ENCODE measurements around the gene PHLDA1. TPM values are rescaled to one million over a fixed set of nuclear protein-coding genes. Genes with fewer than 3 reads are reported as not detected.

Gene PHLDA1
- total and polyA plus RNA-seq, 12 donors = 1.5 to 43.5 (median 19.4) TPM

GRCh38 chr12:76072568-76072967 is 41.0 kb upstream of the PHLDA1 start:
- intact Hi-C loops (cut with DNase I) = no loop called here
- Histone ChIP-seq H3K27ac (no peak overlapping the region), H3K27me3 (no peaks in the 10 kb centered on the region)

DNA sequence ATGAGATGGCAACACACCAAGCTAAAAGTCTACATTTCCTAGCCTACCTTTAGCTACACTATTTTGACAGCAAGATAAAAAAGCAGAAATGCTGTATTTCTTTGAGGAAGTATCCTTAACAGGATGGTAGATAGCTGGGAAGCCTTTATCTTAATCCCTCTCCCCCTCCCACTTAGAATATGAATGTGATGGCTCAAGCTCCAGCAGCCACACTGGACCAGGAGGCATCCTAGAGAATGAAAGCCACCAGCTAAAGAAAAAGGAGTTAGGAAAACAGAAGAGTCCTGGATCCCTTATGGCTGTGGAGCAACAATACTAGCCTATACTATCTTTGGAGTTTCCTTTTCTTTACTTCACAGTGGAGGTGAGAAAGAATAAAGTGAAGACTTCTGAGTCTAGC is 37.8 kb upstream of the PHLDA1 start:
- intact Hi-C loops (cut with DNase I) = loop anchor here in 1 of 10 donors (10.0 kb wide), 1 partner anchor 285 kb away; no protein-coding TSS in a partner anchor
- Histone ChIP-seq H3K9me3 (peaks cover 0 to 20% (median 14%) of the 10 kb centered on the region in 11 donors), H3K36me3 (peaks cover 0 to 89% (median 22%) of the 10 kb centered on the region in 9 donors), H3K27ac (no peak overlapping the region), H3K4me3 (no peak overlapping the region), H3K27me3 (no peaks in the 10 kb centered on the region), H3K4me1 (peaks cover 0 to 48% (median 25%) of the 10 kb centered on the region in 9 donors)
- DNase-seq (no peak), ATAC-seq (no peak)
- TF ChIP-seq, protein P1, sequence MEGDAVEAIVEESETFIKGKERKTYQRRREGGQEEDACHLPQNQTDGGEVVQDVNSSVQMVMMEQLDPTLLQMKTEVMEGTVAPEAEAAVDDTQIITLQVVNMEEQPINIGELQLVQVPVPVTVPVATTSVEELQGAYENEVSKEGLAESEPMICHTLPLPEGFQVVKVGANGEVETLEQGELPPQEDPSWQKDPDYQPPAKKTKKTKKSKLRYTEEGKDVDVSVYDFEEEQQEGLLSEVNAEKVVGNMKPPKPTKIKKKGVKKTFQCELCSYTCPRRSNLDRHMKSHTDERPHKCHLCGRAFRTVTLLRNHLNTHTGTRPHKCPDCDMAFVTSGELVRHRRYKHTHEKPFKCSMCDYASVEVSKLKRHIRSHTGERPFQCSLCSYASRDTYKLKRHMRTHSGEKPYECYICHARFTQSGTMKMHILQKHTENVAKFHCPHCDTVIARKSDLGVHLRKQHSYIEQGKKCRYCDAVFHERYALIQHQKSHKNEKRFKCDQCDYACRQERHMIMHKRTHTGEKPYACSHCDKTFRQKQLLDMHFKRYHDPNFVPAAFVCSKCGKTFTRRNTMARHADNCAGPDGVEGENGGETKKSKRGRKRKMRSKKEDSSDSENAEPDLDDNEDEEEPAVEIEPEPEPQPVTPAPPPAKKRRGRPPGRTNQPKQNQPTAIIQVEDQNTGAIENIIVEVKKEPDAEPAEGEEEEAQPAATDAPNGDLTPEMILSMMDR (IDR thresholded peaks at IDR 0.05) = no peak

More at GRCh38 chr12:76072568-76072967, 41.0 kb upstream of the PHLDA1 start:
- no peak overlapping the region for H3K4me3 ChIP-seq
- TF ChIP-seq, protein P1 (IDR thresholded peaks at IDR 0.05) = no peak
- peaks cover 0 to 69% (median 37%) of the 10 kb centered on the region in 9 donors for H3K4me1 ChIP-seq
- ATAC-seq (no peak), DNase-seq (no peak)
- H3K9me3 ChIP-seq = no peaks in the 10 kb centered on the region
- WGBS, 2 donors = 75 to 80% methylated on average over 3 of the region's 3 CpGs
- peaks cover 0 to 57% (median 0%) of the 10 kb centered on the region in 9 donors for H3K36me3 ChIP-seq

DNA sequence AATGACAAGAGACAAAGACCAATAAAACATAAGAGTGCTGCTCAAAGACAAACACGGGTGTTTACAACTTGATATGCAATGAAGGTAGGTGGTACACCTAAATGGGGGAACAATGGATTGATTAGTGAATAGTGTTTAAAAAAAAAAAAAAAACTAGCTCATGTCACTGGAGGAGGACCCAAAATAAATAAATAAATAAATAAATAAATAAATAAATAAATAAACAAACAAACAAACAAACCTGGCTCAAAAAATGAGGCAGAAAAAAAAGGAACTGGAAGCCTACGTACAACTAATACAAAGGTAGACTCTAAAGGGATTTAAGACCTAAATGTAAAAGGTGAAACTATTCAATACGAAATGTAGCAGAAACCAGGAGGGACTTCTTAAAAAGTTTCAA is 34.3 kb upstream of the PHLDA1 start:
- Histone ChIP-seq H3K27me3 (no peaks in the 10 kb centered on the region), H3K9me3 (peaks cover 0 to 25% (median 17%) of the 10 kb centered on the region in 11 donors), H3K36me3 (peaks cover 0 to 94% (median 29%) of the 10 kb centered on the region in 9 donors), H3K4me3 (no peak overlapping the region), H3K27ac (no peak overlapping the region), H3K4me1 (peaks cover 0 to 13% (median 3%) of the 10 kb centered on the region in 9 donors)
- ATAC-seq (no peak), DNase-seq (no peak)
- TF ChIP-seq, protein P1 (IDR thresholded peaks at IDR 0.05) = no peak
- 98 to 100% methylated on average over 3 of the region's 3 CpGs for WGBS, 2 donors
- intact Hi-C loops (cut with DNase I) = loop anchor here in 1 of 10 donors (10.0 kb wide), 1 partner anchor 289 kb away; no protein-coding TSS in a partner anchor

DNA sequence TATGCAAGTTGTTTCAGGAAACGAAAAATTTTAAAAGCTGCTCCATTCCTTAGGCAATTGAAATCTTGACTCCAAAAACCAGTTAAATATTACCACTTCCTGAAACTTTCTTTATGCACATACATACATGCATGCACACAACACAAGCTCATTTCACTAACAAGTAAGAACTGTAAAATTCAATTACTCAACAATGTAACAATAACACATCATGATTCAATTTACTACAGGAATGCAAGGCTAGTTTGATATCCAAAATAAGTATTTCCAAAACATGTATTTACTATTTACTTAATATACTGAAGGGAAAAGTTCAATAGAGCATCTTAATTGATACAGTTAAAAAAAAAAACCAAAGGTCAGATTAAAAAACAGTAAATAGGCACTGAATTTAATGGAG is 33.3 kb upstream of the PHLDA1 start:
- Histone ChIP-seq H3K27ac (no peak overlapping the region), H3K4me1 (peaks cover 0 to 5% (median 1%) of the 10 kb centered on the region in 9 donors), H3K27me3 (no peaks in the 10 kb centered on the region), H3K4me3 (no peak overlapping the region), H3K9me3 (peaks cover 0 to 25% (median 17%) of the 10 kb centered on the region in 11 donors), H3K36me3 (peaks cover 0 to 93% (median 30%) of the 10 kb centered on the region in 9 donors)
- ATAC-seq (no peak), DNase-seq (no peak)
- TF ChIP-seq, protein P1 (IDR thresholded peaks at IDR 0.05) = no peak
- intact Hi-C loops (cut with DNase I) = loop anchor here in 1 of 10 donors (10.0 kb wide), 1 partner anchor 290 kb away; no protein-coding TSS in a partner anchor
- 95 to 99% methylated on average over 1 of the region's 1 CpG for WGBS, 2 donors
